Fibroblast of upper back skin (primary cell): Measurements from ENCODE around the gene MAPK14.
"Not testable (repeated sequence)": the region's sequence is repeated elsewhere in the genome, so short reads cannot be mapped to it uniquely, and the experiment has no call there.

Source experiments
- DNase-seq: peaks from one replicate; pipeline ENCODE4 v3.0.0-alpha.2; 2013

MAPK14 gene

GRCh38 chr6:36027501-36028087, at the start of gene MAPK14:
MAPK14 (plus strand) TSS chr6:36027808; CDS start chr6:36028158, 350 bp downstream.
- peak; percentile 100 for DNase-seq

DNA sequence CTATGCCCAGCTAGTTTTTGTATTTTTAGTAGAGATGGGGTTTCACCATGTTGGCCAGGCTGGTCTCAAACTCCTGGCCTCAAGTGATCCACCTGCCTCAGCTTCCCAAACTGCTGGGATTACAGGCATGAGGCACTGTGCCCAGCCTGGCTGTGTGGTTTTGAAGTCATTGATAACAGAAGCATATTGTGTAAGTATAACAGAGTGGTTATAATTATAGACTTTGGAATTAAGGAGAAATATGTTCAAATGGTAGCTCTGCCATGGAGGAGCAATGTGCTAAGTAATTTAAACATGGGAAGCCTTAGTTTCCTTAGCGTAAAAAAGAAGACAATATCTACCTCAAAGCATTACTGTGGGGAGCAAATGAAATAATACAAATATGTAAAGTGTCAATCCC, 47.5 kb upstream of the MAPK14 start:
- DNase-seq, result not testable (repeated sequence)

DNA sequence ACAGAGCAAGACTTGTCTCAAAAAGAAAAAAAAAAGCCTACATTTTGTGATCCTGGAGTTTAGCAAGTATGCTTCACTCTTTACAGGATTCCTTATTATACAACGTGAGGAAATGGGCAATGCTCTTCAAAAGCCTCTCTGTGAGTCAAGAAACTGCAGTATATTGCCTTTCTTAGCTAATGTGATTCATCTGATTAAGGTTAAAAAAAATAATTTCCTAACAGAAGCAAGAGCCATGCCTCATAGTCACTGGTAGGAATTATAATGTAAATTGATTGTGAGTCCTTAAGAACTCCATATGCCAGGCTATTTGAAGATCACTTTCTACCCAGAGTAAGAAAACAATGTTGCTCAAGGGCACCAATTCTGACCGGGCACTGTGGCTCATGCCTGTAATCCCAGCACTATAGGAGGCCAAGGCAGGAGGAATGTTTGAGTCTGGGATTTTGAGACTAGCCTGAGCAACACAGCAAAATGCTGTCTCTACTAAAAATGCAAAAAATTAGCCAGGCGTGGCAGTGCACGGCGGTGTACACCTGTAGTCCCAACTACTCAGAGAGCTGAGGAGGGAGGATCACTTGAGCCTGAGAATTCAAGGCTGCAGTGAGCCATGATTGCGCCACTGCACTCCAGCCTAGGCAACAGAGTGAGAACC, 46.5 kb upstream of the MAPK14 start:
- no peak for DNase-seq

DNA sequence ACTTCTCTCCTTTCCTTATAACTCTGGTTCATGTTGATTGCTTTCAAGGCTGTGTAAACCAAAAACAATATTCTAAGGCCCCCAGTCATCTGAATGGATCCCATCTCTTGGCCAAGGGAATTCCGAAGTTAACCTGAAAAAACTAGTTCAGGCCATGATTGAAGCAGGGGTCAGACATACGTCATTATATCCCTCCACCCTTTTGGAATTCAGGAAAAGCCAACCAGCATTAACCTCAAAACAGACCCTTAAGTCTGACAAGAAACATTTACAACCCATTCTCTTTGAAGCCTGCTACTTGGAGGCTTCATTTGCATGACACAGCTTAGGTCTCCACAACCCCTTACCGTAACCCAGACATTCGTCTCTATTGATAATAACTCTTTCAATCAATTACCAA, 42.9 kb upstream of the MAPK14 start:
- no peak for DNase-seq

DNA sequence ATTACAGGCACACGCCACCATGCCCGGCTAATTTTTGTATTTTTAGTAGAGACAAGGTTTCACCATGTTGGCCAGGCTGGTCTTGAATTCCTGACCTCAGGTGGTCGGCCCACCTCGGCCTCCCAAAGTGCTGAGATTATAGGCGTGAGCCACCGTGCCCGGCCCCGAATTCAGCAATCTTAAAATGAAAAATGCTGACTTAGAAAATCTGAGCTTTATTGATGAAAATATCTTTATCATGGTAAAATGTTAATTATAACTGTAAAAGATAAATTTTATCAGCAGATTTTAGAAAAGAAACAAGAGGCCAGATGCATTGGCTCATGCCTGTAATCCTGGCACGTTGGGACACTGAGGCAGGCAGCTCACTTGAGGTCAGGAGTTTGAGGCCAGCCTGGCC, 39.6 kb upstream of the MAPK14 start:
- DNase-seq, result not testable (repeated sequence)

- DNase-seq, result no peak
Measured at GRCh38 chr6:35993150-35993549, 34.5 kb upstream of the MAPK14 start.

DNA sequence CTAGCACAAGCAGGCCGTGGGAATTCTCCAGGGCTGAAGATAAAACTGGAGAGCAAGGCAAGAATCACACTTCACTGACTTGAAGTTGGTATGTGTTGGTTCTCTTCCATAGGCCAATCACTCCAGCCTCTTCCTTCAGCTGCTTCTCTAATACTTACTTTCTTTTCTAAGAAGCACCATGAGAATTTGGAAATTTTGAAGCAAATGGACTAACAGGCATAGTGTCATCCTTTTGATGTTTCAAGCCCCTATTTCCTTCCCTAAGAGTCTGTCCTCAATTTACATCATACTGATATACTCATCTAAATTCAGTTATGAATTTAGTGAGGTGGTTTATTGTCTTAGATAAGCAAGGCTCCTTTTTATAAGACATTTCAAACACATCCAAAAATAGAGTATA, 27.2 kb upstream of the MAPK14 start:
- DNase-seq, result no peak

DNA sequence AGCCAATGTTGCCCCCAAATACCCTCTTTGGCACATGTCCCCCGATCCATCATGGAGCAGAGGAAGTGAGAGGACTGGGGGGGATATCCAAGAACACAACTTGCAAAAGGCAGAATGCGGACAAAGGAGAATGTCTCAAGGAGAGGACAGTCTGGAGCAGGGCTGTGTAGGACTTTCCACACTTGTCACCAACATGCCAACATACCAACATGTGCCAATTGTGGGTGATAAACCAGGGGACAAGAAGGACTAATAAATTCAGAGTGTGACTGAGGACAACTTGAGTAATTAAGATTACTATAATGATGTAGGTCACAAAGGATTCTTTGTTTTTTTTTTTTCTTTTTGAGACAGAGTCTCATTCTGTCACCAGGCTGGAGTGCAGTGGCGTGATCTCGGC, 11.9 kb upstream of the MAPK14 start:
- DNase-seq, result no peak

DNA sequence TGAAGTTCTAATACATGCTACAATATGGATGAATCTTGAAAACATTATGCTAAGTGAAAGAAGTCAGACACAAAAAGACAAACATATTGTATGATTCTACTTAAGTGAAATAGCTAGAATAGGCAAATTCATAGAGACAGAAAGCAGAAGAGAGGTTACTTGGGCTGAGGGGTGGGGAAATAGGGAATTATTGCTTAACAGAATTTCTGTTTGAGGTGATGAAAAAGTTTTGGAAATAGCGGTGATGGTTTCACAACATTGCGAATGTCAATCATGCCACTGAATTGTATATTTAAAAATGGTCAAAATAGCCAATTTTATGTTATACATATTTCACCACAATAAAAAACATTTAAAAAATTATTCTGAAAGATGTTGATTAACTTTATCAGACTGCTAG, 9.3 kb upstream of the MAPK14 start:
- DNase-seq, result no peak

DNA sequence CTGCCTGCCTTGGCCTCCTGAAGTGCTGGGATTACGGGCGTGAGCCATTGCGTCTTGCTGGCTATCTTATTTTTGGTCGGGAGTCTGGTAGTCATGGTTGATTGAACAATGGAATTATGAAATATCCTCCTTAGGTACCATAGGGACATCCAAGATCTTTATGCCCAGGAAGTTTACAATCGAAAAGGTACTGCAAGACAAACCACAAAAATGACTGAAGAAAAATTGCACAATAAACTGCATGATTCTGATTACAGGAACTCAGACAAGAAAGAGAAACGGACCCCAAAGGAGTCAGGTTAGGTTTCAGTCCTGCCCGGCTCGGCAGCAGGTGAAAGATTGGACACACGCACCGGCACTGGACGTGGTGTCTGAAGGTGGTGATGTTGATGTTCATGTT, 8.4 kb upstream of the MAPK14 start:
- DNase-seq, result no peak

DNA sequence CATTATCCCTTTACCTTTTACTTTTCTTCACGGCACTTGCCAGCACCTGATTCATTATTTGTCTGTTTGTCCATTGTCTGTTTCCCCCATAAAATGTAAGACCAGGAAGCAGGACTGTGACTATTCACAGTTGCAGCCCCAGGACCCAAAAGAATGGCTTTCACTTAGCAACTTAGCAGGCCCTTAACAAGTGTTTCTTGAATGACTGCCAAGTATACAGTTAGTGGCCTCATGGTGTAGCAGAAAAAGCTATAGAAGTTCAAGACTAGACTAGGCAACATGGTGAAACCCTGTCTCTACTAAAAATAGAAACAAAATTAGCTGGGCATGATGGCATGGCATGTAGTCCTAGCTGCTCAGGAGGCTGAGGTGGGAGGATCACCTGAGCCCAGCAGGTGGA, 7.5 kb upstream of the MAPK14 start:
- DNase-seq, result no peak

- DNase-seq, result no peak
Measured at GRCh38 chr6:36023996-36024795, 3.4 kb upstream of the MAPK14 start, which contains the start of gene SLC26A8. SLC26A8 (minus strand) TSS chr6:36024641; CDS start chr6:36019707, 4,934 bp downstream.

DNA sequence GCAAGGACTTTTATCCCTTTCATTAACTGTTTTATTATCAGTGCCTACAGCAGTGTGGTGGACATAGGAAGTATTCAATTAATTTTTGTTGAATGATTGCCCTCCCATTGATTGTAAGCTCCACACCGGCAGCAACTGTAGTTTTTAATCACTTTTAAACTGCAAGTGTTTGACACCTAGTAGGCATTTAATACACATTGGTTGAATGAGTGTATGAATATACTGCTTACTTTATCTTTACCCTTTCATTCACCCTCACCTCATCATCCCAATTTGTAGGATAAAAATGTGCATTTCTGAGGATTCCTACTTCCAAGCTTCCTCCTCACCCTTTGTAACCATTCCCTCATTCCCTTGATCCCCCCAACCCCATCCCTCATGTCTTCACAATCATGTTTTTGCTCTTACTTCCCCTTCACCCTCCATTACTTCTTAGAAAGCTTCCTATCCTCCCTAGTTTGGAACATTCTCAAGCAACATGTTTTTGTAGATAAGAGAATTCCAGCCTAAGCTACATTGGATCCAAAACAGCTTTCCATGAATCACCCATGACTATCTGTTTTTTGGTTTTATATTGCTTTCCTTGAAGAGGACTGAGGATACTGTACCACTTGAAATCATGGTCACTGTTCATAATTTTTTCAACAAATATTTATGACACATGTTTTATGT, 2.2 kb upstream of the MAPK14 start:
- DNase-seq, result peak; percentile 25

- DNase-seq, result peak; percentile 10
Measured at GRCh38 chr6:36025932-36026327, 1.7 kb upstream of the MAPK14 start.

GRCh38 chr6:36028088-36028876, 674 bp downstream of the MAPK14 start:
- peak; percentile 8 for DNase-seq

- DNase-seq, result peak; percentile 63
Measured at GRCh38 chr6:36028877-36029324, 1.3 kb downstream of the MAPK14 start.

DNA sequence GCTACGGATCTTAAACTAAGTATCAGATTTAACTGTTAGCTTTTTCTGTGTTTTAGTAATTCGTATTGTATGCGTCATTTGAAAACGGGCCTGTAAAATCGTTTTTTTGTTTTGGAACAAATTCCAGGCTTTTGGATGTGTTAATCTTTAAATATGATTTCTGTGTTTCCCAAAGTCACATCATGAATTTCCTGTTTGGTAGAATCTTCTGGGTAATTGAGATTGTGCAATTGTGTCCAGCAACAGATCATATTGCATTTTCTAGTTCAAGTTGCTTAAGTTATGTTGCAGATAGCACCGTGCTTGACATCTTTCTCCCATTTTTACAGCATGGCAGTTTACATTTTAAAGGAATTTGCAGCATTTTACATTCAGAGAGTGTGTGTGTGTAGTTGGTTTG, 1.9 kb downstream of the MAPK14 start:
- peak; percentile 62 for DNase-seq

- DNase-seq, result no peak
Measured at GRCh38 chr6:36032261-36032660, 4.7 kb downstream of the MAPK14 start.

- DNase-seq, result not testable (repeated sequence)
Measured at GRCh38 chr6:36033144-36033543, 5.5 kb downstream of the MAPK14 start.

DNA sequence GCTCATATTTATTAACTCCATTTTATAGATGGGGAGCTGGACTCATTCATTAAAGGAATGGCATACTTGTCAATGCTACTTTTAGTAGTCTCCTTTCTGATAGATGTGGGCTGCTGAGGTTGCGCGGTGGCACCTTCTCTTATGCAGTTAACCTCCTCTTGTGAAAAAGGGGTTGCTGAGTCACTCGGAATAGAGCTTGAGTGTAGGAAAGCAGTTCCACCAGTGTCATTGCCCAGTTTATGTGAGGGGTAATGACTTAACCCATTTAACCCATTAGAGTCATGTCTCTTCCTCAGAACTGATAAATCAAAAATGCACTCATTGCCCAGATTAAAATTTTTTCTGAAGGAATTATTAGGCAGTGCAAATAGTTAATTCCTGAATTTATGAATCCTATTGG, 6.3 kb downstream of the MAPK14 start:
- DNase-seq, result no peak

GRCh38 chr6:36034441-36034840, 6.8 kb downstream of the MAPK14 start:
- DNase-seq, result no peak

DNA sequence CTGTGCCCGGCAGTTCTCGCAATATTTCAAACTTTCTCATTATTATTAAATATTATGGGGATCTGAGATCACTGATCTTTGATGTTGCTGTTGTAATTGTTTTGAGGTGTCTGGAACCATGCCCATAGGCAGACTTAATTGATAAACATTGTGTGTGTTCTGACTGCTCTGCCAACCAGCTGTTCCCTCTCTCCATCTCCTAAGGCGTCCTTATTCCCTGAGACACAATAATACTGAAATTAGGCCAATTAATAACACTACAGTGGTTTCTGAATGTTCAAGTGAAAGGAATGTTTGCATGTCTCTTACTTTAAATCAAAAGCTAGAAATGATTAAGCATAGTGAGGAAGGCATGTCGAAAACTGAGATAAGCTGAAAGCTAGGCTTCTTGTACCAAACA, 7.6 kb downstream of the MAPK14 start:
- no peak for DNase-seq
